ENCODE data around the gene TRAPPC2B.

TRAPPC2B gene

GRCh38 chr19:57362997-57363687, at the start of gene TRAPPC2B, which contains the start of gene ZNF547:
Gene TRAPPC2B, plus strand, starts transcription at chr19:57363551. Its CDS starts 1,283 bp downstream, at chr19:57364834.
Gene ZNF547, plus strand, starts transcription at chr19:57363551. Its CDS starts 5,005 bp downstream, at chr19:57368556.
- peak; percentile 98 for DNase-seq

- no peak for DNase-seq
Measured at GRCh38 chr19:57314146-57314545, 49.2 kb upstream of the TRAPPC2B start.

GRCh38 chr19:57317503-57317902, 45.8 kb upstream of the TRAPPC2B start:
- DNase-seq: no peak

- DNase-seq: no peak
Measured at GRCh38 chr19:57319869-57320179, 43.5 kb upstream of the TRAPPC2B start.

GRCh38 chr19:57320180-57321084, 42.9 kb upstream of the TRAPPC2B start, which contains the start of gene ZNF543:
Gene ZNF543, plus strand, starts transcription at chr19:57320472. Its CDS starts 382 bp downstream, at chr19:57320854.
- peak; percentile 95 for DNase-seq

- peak; percentile 36 to 48 for DNase-seq
Measured at GRCh38 chr19:57321116-57321515, 42.2 kb upstream of the TRAPPC2B start.

GRCh38 chr19:57321751-57322150, 41.6 kb upstream of the TRAPPC2B start:
- no peak for DNase-seq

- no peak for DNase-seq
Measured at GRCh38 chr19:57324992-57325391, 38.4 kb upstream of the TRAPPC2B start.

- DNase-seq: no peak
Measured at GRCh38 chr19:57327993-57328392, 35.4 kb upstream of the TRAPPC2B start.

GRCh38 chr19:57334191-57334590, 29.2 kb upstream of the TRAPPC2B start:
- no peak for DNase-seq

- DNase-seq: no peak
Measured at GRCh38 chr19:57338877-57339276, 24.5 kb upstream of the TRAPPC2B start.

GRCh38 chr19:57342582-57342981, 20.8 kb upstream of the TRAPPC2B start:
- no peak for DNase-seq

GRCh38 chr19:57348136-57348535, 15.2 kb upstream of the TRAPPC2B start:
- no peak for DNase-seq

GRCh38 chr19:57350877-57351805, 12.2 kb upstream of the TRAPPC2B start, which contains the start of gene ZNF304:
Gene ZNF304, plus strand, starts transcription at chr19:57351271. Its CDS starts 394 bp downstream, at chr19:57351665.
- peak; percentile 94 to 97 for DNase-seq

- DNase-seq: no peak
Measured at GRCh38 chr19:57351867-57352266, 11.5 kb upstream of the TRAPPC2B start.

- no peak for DNase-seq
Measured at GRCh38 chr19:57355916-57356315, 7.4 kb upstream of the TRAPPC2B start.

- DNase-seq: no peak
Measured at GRCh38 chr19:57357406-57357805, 5.9 kb upstream of the TRAPPC2B start.

- DNase-seq: no peak
Measured at GRCh38 chr19:57359300-57359699, 4.1 kb upstream of the TRAPPC2B start.

- DNase-seq: no peak
Measured at GRCh38 chr19:57362419-57362818, 932 bp upstream of the TRAPPC2B start.

- DNase-seq: no peak
Measured at GRCh38 chr19:57363688-57364181, 384 bp downstream of the TRAPPC2B start.

- DNase-seq: no peak
Measured at GRCh38 chr19:57366776-57367175, 3.4 kb downstream of the TRAPPC2B start.

GRCh38 chr19:57374179-57374578, 10.8 kb downstream of the TRAPPC2B start:
- no peak for DNase-seq

All from Kasumi-1 (cell line).